ENCODE results near the gene FTCD.

GRCh38 chr21:46135782-46136395 lies 19.5 kb downstream of the FTCD start:
- no peak for TF ChIP-seq POLR2A (IDR thresholded peaks at IDR 0.05; ENCODE audit: control extremely low read depth in 1 of 2, low read depth in 2 of 2, low read length in 2 of 2)
- TF ChIP-seq EZH2 (IDR thresholded peaks at IDR 0.05; ENCODE audit: low read depth, low read length, severe bottlenecking): no peak
- TF ChIP-seq RAD21 (IDR thresholded peaks at IDR 0.05 in 1 of 2, conservative IDR thresholded peaks at IDR 0.05 in 1 of 2; ENCODE audit: low read depth in 2 of 2, low read length in 2 of 2): no peak
- no peak for TF ChIP-seq CTCF (IDR thresholded peaks at IDR 0.05; ENCODE audit: control extremely low read depth in 1 of 3, insufficient read depth in 1 of 3, low read depth in 1 of 3, low read length in 3 of 3)
- TF ChIP-seq EP300 (IDR thresholded peaks at IDR 0.05; ENCODE audit: borderline replicate concordance in 1 of 2, low read depth in 2 of 2, low read length in 2 of 2): no peak
- no peak for TF ChIP-seq TAF7 (optimal IDR thresholded peaks at IDR 0.05; ENCODE audit: borderline replicate concordance, low read depth, low read length)
- TF ChIP-seq SRF (IDR thresholded peaks at IDR 0.05; ENCODE audit: low read depth, low read length): no peak
- TF ChIP-seq BACH1 (IDR thresholded peaks at IDR 0.05; ENCODE audit: low read length): no peak
- TF ChIP-seq TBP (IDR thresholded peaks at IDR 0.05; ENCODE audit: low read depth, low read length): no peak
- no peak for TF ChIP-seq YY1 (IDR thresholded peaks at IDR 0.05; ENCODE audit: low read depth, low read length)
- no peak for TF ChIP-seq ATF2 (IDR thresholded peaks at IDR 0.05; ENCODE audit: low read length)
- no peak for TF ChIP-seq USF2 (IDR thresholded peaks at IDR 0.05; ENCODE audit: low read length)

Data from H1 (cell line).